Uterus (tissue), 4 donors: Measurements from ENCODE around the gene HNRNPCL2. TPM values are rescaled to one million over a fixed set of nuclear protein-coding genes. Genes with fewer than 3 reads are reported as not detected.
"Not testable (repeated sequence)": the region's sequence is repeated elsewhere in the genome, so short reads cannot be mapped to it uniquely, and the experiment has no call there.

Source experiments
- DNase-seq, 2 donors: peaks; one replicate each; pipeline ENCODE4 v3.0.0-alpha.2; 2019 to 2020
- H3K27ac ChIP-seq, 2 donors: fragments of 200-600 bp; sonication (generic); 1 replicate in 1 of 2; 2 replicates in 1 of 2; pipeline ENCODE4 v1.5.1; 2016 to 2018
- H3K27me3 ChIP-seq, 2 donors: fragments of 200-600 bp; sonication (generic); one replicate each; pipeline ENCODE4 v1.5.1; 2018 to 2019; ENCODE audit warnings: control low read depth in 1 of 2
- H3K36me3 ChIP-seq, 2 donors: fragments of 200-600 bp; sonication (generic); one replicate each; pipeline ENCODE4 v1.5.1; 2019; ENCODE audit warnings: control low read depth in 1 of 2
- H3K4me1 ChIP-seq, 2 donors: fragments of 200-600 bp; sonication (generic); one replicate each; pipeline ENCODE4 v1.5.1; 2018 to 2019; ENCODE audit warnings: control low read depth in 1 of 2
- H3K4me3 ChIP-seq, 2 donors: fragments of 200-600 bp; sonication (generic); 1 replicate in 1 of 2; 2 replicates in 1 of 2; pipeline ENCODE4 v1.5.1; 2018 to 2019; ENCODE audit warnings: mild to moderate bottlenecking in 1 of 2
- H3K9me3 ChIP-seq, 2 donors: fragments of 200-600 bp; sonication (generic); one replicate each; pipeline ENCODE4 v1.5.1; 2019; ENCODE audit warnings: control low read depth in 1 of 2
- intact Hi-C: fragments of 100-400 bp; cut with DNase I; formaldehyde crosslinking; loops from one replicate; pipeline ENCODE4 v1.15.1; 2023; ENCODE audit warnings: low total_unique reads
- total RNA-seq, 4 donors: library from RNA; depleted of rRNA in 3 of 4; stranded (reverse); fragments of >200 nt in 3 of 4; gene quantifications; one replicate each; pipeline versions ENCODE4 v1.1.0 to v1.2.4, GENCODE V29; 2014 to 2023
- donor health status: DM: yes; HTN: yes; CAD: no.

The HNRNPCL2 gene
- total RNA-seq = not detected

DNA sequence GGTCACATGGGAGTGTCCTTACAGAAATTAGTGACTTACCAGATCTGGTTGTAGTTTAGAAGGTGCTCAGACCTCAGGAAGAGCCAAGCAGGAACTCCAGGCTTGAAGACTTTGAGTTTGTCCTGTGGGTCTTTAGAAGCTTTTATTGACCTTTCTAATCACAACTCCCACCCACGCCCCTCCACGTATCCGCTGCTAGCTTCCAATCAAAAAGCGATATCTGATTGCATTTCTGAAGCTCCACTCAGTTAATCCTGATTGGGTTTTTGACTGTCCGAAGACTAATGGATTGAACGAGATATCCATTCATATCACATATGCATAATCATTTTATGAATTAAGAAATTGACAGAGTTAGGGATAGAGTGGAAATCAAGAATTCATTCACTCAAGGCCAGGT, at the start of gene HNRNPCL2:
Gene HNRNPCL2 (minus strand): TSS at position 101 of the 400 bp plus-strand sequence. CDS start 454 bp downstream, outside the sequence.
- DNase-seq, H3K36me3 ChIP-seq, H3K4me3 ChIP-seq, H3K27me3 ChIP-seq, intact Hi-C loops, H3K4me1 ChIP-seq, H3K9me3 ChIP-seq, H3K27ac ChIP-seq: not testable (repeated sequence)

DNA sequence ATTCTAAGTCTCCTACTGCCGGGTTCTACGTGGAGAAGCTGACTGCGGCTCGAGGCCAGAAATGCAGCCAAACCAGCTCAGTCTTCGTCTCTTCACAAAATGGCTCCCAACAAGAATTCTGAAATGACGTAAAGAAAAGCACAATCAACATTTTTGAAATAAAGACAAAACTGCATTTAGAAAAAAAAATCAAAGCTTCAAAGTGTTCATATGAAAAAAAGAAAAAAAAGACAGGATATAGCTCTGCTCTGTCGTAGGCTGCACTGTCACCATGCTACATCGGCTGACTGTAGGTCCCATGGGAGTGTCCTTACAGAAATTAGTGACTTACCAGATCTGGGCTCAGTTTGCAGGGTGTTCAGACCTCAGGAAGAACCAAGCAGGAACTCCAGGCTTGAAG, 48.9 kb upstream of the HNRNPCL2 start, which contains the start of gene HNRNPCL4:
Gene HNRNPCL4 (minus strand): TSS at position 101 of the 400 bp plus-strand sequence. CDS start 164 bp downstream, outside the sequence.
- H3K4me3 ChIP-seq, H3K27me3 ChIP-seq, H3K36me3 ChIP-seq, intact Hi-C loops, DNase-seq, H3K9me3 ChIP-seq, H3K4me1 ChIP-seq, H3K27ac ChIP-seq: not testable (repeated sequence)

DNA sequence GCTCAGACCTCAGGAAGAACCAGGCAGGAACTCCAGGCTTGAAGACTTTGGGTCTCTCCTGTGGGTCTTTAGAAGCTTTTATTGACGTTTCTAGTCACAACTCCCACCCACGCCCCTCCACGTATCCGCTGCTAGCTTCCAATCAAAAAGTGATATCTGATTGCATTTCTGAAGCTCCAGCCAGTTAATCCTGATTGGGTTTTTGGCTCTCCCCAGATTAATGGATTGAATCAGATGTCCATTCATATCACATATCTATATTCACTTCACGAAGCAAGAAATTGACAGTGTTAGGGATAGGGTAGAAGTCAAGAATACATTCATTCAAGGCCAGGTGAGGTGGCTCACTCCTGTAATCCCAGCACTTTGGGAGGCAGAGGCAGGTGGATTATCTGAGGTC, 39.3 kb upstream of the HNRNPCL2 start, which contains the start of gene PRAMEF26:
Gene PRAMEF26 (minus strand): TSS at position 101 of the 400 bp plus-strand sequence. CDS start 2,914 bp downstream, outside the sequence.
- H3K4me1 ChIP-seq, intact Hi-C loops: not testable (repeated sequence)

DNA sequence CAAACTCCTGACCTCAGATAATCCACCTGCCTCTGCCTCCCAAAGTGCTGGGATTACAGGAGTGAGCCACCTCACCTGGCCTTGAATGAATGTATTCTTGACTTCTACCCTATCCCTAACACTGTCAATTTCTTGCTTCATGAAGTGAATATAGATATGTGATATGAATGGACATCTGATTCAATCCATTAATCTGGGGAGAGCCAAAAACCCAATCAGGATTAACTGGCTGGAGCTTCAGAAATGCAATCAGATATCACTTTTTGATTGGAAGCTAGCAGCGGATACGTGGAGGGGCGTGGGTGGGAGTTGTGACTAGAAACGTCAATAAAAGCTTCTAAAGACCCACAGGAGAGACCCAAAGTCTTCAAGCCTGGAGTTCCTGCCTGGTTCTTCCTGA, 46.2 kb downstream of the HNRNPCL2 start, which contains the start of gene PRAMEF25:
Gene PRAMEF25 (plus strand): TSS at position 301 of the 400 bp plus-strand sequence. CDS start 2,920 bp downstream, outside the sequence.
- H3K4me1 ChIP-seq, H3K27me3 ChIP-seq, DNase-seq, H3K4me3 ChIP-seq, H3K9me3 ChIP-seq, intact Hi-C loops, H3K27ac ChIP-seq, H3K36me3 ChIP-seq: not testable (repeated sequence)

More for the DNA sequence above, 39.3 kb upstream of the HNRNPCL2 start, which contains the start of gene PRAMEF26:
- H3K9me3 ChIP-seq, H3K27me3 ChIP-seq, DNase-seq, H3K27ac ChIP-seq, H3K4me3 ChIP-seq, H3K36me3 ChIP-seq: not testable (repeated sequence)

Other genes with a start within 250 kb of the HNRNPCL2 start
- gene PRAMEF4, start 230.7 kb downstream of the HNRNPCL2 start, total RNA-seq = not detected
- not detected for gene PRAMEF10, start 218.6 kb downstream of the HNRNPCL2 start, total RNA-seq
- gene PRAMEF7, start 200.2 kb downstream of the HNRNPCL2 start, total RNA-seq = not detected
- gene PRAMEF6, start 169.3 kb downstream of the HNRNPCL2 start, total RNA-seq = not detected
- gene PRAMEF27, start 60.3 kb downstream of the HNRNPCL2 start, total RNA-seq = not detected
- not detected for gene HNRNPCL3, start 56.1 kb downstream of the HNRNPCL2 start, total RNA-seq
- not detected for gene PRAMEF25, start 46.1 kb downstream of the HNRNPCL2 start, total RNA-seq
- gene PRAMEF26, start 39.2 kb upstream of the HNRNPCL2 start, total RNA-seq = not detected
- gene HNRNPCL4, start 48.8 kb upstream of the HNRNPCL2 start, total RNA-seq = not detected
- gene PRAMEF9, start 55.0 kb upstream of the HNRNPCL2 start, total RNA-seq = not detected
- not detected for gene PRAMEF13, start 84.6 kb upstream of the HNRNPCL2 start, total RNA-seq
- not detected for gene PRAMEF18, start 109.3 kb upstream of the HNRNPCL2 start, total RNA-seq
- not detected for gene PRAMEF5, start 137.3 kb upstream of the HNRNPCL2 start, total RNA-seq
- gene PRAMEF8, start 168.3 kb upstream of the HNRNPCL2 start, total RNA-seq = not detected
- gene PRAMEF33, start 186.7 kb upstream of the HNRNPCL2 start, total RNA-seq = not detected
- gene PRAMEF15, start 198.7 kb upstream of the HNRNPCL2 start, total RNA-seq = not detected
- not detected for gene PRAMEF14, start 230.3 kb upstream of the HNRNPCL2 start, total RNA-seq